GM23338 (cell line): Measurements from ENCODE around the gene SEZ6L. TPM values are rescaled to one million over a fixed set of nuclear protein-coding genes. Genes with fewer than 3 reads are reported as not detected.

Source experiments
- ATAC-seq: fragments of 200-7000 bp; cut with Tn5 transposase; 3 replicates; pipeline ENCODE4 v1.9.1; 2020
- DNase-seq: peaks from one replicate; pipeline ENCODE4 v3.0.0-alpha.2; 2015; ENCODE audit warnings: low spot score
- H2AFZ ChIP-seq: fragments of 200-600 bp; sonication (generic); 2 replicates; pipeline ENCODE4 v1.8.0; 2016; ENCODE audit warnings: antibody characterized with exemption, mild to moderate bottlenecking, moderate library complexity
- H3F3A ChIP-seq: fragments of 200-600 bp; sonication (generic); replicated peaks from 2 replicates; pipeline ENCODE4 v1.8.0; 2017; ENCODE audit warnings: antibody characterized with exemption, mixed run types, low read depth
- H3K27ac ChIP-seq: fragments of 200-600 bp; sonication (generic); 2 replicates; pipeline ENCODE4 v1.6.1; 2016; ENCODE audit warnings: low read depth
- H3K27me3 ChIP-seq: fragments of 200-600 bp; sonication (generic); 2 replicates; pipeline ENCODE4 v1.8.0; 2016; ENCODE audit warnings: mild to moderate bottlenecking, mixed run types, moderate library complexity; ENCODE audit not compliant: insufficient read depth
- H3K36me3 ChIP-seq: fragments of 200-600 bp; sonication (generic); 2 replicates; pipeline ENCODE4 v1.8.0; 2016; ENCODE audit warnings: mild to moderate bottlenecking; ENCODE audit not compliant: insufficient read depth
- H3K4me1 ChIP-seq: fragments of 200-600 bp; sonication (generic); 2 replicates; pipeline ENCODE4 v1.8.0; 2016; ENCODE audit warnings: mild to moderate bottlenecking, moderate library complexity; ENCODE audit not compliant: insufficient read depth
- H3K4me2 ChIP-seq: fragments of 200-600 bp; sonication (generic); 2 replicates; pipeline ENCODE4 v1.7.1; 2017; ENCODE audit warnings: mixed run types
- H3K4me3 ChIP-seq: fragments of 200-600 bp; sonication (generic); 2 replicates; pipeline ENCODE4 v1.6.1; 2016; ENCODE audit warnings: mixed run types
- H3K79me2 ChIP-seq: fragments of 200-600 bp; sonication (generic); replicated peaks from 2 replicates; pipeline ENCODE4 v1.8.0; 2017; ENCODE audit warnings: mild to moderate bottlenecking; ENCODE audit not compliant: insufficient read depth
- H3K9me2 ChIP-seq: fragments of 200-600 bp; sonication (generic); 2 replicates; pipeline ENCODE4 v1.8.0; 2017; ENCODE audit not compliant: insufficient read depth
- H4K20me1 ChIP-seq: fragments of 200-600 bp; sonication (generic); replicated peaks from 2 replicates; pipeline ENCODE4 v1.8.0; 2017; ENCODE audit warnings: mild to moderate bottlenecking; ENCODE audit not compliant: insufficient read depth
- H3K27ac Mint-ChIP-seq: 2 replicates; pipeline ENCODE4 v1.8.0; 2020; ENCODE audit warnings: inconsistent platforms, mild to moderate bottlenecking, moderate library complexity, mixed read lengths
- H3K27me3 Mint-ChIP-seq: 3 replicates; pipeline ENCODE4 v1.8.0; 2022; ENCODE audit warnings: low read depth, mild to moderate bottlenecking, moderate library complexity, mixed read lengths, inconsistent platforms; ENCODE audit not compliant: insufficient read depth, poor library complexity
- H3K36me3 Mint-ChIP-seq: 3 replicates; pipeline ENCODE4 v1.8.0; 2021; ENCODE audit warnings: low read depth, mild to moderate bottlenecking, inconsistent platforms, moderate library complexity, mixed read lengths
- H3K4me1 Mint-ChIP-seq: 3 replicates; pipeline ENCODE4 v1.8.0; 2020; ENCODE audit warnings: mild to moderate bottlenecking, inconsistent platforms, mixed read lengths
- H3K4me3 Mint-ChIP-seq: 3 replicates; pipeline ENCODE4 v1.8.0; 2021; ENCODE audit warnings: moderate library complexity, mild to moderate bottlenecking, inconsistent platforms, mixed read lengths
- H3K9me3 Mint-ChIP-seq: 3 replicates; pipeline ENCODE4 v1.8.0; 2020; ENCODE audit warnings: moderate library complexity, mild to moderate bottlenecking, inconsistent platforms, mixed read lengths
- JUNB ChIP-seq: IDR thresholded peaks from one replicate; pipeline ENCODE4 v1.6.1; 2016; ENCODE audit warnings: antibody characterized with exemption; ENCODE audit not compliant: unreplicated experiment
- STAT1 ChIP-seq: IDR thresholded peaks from one replicate; pipeline ENCODE4 v1.6.1; 2016; ENCODE audit warnings: antibody characterized with exemption; ENCODE audit not compliant: unreplicated experiment
- polyA plus RNA-seq: library from polyadenylated mRNA; unstranded; fragments of >200 nt; fragmentation: Nextera tagmentation; extraction: Ambion mirVana; gene quantifications from 2 replicates; pipeline ENCODE4 v1.2.1, GENCODE V29; 2016
- total RNA-seq: library from RNA; depleted of rRNA; stranded (reverse); fragments of >200 nt; shearing (Covaris generic); gene quantifications from 2 replicates; pipeline ENCODE4 v1.2.3, GENCODE V29; 2014
- TF ChIP-seq, protein P1 (sequence below), 2 experiments: fragments of 200-600 bp in 1 of 2; sonication (generic) in 1 of 2; conservative IDR thresholded peaks; 2 replicates each; pipeline versions ENCODE4 v1.5.1 to v1.6.1; 2016 to 2017; ENCODE audit warnings: antibody characterized with exemption in 2 of 2, low read depth in 2 of 2, mild to moderate bottlenecking in 2 of 2, moderate library complexity in 1 of 2
- TF ChIP-seq, protein P2 (sequence below): fragments of 250-450 bp; sonication (Bioruptor Pico); IDR thresholded peaks from 2 replicates; pipeline ENCODE4 v1.5.0; 2020; ENCODE audit warnings: mild to moderate bottlenecking, moderate library complexity

SEZ6L gene
- total and polyA plus RNA-seq, 2 experiments from 2014 or later: 0.13 to 0.24 TPM

DNA sequence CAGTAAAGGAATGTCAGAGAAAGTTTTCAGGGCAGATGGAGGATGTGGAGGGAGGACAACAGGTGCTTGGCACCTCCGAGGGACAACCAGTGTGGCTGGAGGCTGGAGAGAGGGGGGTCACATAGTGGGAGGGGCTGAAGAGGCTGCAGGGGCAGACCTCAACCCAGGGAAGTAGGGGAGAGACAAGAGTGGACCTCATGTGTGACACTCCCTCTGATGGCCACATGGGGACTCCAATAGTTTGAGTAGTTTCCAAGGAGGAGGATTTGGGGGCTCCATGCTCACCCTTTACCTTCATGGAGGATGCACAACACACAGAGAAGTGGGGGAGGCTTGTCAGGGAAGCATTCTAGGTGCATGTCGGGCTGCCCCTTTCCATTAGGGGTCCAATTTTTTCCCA, 224.7 kb downstream of the SEZ6L start:
- H3K36me3 ChIP-seq: no peaks in the 10 kb centered on the region
- DNase-seq: peak; percentile 54
- H3K4me3 ChIP-seq: no peak overlapping the region
- H3K27me3 ChIP-seq: no peaks in the 10 kb centered on the region
- H3K4me2 ChIP-seq: no peak overlapping the region
- Mint-ChIP-seq H3K4me3 (no peak overlapping the region; the same call in 2 of the 3 replicates), H3K9me3 (no peaks in the 10 kb centered on the region), H3K36me3 (no peaks in the 10 kb centered on the region), H3K27ac (no peak overlapping the region), H3K4me1 (peaks cover 14% of the 10 kb centered on the region), H3K27me3 (peaks cover 6% of the 10 kb centered on the region)
- H4K20me1 ChIP-seq: no peaks in the 10 kb centered on the region
- H2AFZ ChIP-seq: no peak overlapping the region
- no peaks in the 10 kb centered on the region for H3K9me2 ChIP-seq
- TF ChIP-seq, protein P1, sequence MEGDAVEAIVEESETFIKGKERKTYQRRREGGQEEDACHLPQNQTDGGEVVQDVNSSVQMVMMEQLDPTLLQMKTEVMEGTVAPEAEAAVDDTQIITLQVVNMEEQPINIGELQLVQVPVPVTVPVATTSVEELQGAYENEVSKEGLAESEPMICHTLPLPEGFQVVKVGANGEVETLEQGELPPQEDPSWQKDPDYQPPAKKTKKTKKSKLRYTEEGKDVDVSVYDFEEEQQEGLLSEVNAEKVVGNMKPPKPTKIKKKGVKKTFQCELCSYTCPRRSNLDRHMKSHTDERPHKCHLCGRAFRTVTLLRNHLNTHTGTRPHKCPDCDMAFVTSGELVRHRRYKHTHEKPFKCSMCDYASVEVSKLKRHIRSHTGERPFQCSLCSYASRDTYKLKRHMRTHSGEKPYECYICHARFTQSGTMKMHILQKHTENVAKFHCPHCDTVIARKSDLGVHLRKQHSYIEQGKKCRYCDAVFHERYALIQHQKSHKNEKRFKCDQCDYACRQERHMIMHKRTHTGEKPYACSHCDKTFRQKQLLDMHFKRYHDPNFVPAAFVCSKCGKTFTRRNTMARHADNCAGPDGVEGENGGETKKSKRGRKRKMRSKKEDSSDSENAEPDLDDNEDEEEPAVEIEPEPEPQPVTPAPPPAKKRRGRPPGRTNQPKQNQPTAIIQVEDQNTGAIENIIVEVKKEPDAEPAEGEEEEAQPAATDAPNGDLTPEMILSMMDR (conservative IDR thresholded peaks at IDR 0.05; ENCODE audit: low read depth in 2 of 2): peak; percentile 37 to 44
- TF ChIP-seq, protein P2, sequence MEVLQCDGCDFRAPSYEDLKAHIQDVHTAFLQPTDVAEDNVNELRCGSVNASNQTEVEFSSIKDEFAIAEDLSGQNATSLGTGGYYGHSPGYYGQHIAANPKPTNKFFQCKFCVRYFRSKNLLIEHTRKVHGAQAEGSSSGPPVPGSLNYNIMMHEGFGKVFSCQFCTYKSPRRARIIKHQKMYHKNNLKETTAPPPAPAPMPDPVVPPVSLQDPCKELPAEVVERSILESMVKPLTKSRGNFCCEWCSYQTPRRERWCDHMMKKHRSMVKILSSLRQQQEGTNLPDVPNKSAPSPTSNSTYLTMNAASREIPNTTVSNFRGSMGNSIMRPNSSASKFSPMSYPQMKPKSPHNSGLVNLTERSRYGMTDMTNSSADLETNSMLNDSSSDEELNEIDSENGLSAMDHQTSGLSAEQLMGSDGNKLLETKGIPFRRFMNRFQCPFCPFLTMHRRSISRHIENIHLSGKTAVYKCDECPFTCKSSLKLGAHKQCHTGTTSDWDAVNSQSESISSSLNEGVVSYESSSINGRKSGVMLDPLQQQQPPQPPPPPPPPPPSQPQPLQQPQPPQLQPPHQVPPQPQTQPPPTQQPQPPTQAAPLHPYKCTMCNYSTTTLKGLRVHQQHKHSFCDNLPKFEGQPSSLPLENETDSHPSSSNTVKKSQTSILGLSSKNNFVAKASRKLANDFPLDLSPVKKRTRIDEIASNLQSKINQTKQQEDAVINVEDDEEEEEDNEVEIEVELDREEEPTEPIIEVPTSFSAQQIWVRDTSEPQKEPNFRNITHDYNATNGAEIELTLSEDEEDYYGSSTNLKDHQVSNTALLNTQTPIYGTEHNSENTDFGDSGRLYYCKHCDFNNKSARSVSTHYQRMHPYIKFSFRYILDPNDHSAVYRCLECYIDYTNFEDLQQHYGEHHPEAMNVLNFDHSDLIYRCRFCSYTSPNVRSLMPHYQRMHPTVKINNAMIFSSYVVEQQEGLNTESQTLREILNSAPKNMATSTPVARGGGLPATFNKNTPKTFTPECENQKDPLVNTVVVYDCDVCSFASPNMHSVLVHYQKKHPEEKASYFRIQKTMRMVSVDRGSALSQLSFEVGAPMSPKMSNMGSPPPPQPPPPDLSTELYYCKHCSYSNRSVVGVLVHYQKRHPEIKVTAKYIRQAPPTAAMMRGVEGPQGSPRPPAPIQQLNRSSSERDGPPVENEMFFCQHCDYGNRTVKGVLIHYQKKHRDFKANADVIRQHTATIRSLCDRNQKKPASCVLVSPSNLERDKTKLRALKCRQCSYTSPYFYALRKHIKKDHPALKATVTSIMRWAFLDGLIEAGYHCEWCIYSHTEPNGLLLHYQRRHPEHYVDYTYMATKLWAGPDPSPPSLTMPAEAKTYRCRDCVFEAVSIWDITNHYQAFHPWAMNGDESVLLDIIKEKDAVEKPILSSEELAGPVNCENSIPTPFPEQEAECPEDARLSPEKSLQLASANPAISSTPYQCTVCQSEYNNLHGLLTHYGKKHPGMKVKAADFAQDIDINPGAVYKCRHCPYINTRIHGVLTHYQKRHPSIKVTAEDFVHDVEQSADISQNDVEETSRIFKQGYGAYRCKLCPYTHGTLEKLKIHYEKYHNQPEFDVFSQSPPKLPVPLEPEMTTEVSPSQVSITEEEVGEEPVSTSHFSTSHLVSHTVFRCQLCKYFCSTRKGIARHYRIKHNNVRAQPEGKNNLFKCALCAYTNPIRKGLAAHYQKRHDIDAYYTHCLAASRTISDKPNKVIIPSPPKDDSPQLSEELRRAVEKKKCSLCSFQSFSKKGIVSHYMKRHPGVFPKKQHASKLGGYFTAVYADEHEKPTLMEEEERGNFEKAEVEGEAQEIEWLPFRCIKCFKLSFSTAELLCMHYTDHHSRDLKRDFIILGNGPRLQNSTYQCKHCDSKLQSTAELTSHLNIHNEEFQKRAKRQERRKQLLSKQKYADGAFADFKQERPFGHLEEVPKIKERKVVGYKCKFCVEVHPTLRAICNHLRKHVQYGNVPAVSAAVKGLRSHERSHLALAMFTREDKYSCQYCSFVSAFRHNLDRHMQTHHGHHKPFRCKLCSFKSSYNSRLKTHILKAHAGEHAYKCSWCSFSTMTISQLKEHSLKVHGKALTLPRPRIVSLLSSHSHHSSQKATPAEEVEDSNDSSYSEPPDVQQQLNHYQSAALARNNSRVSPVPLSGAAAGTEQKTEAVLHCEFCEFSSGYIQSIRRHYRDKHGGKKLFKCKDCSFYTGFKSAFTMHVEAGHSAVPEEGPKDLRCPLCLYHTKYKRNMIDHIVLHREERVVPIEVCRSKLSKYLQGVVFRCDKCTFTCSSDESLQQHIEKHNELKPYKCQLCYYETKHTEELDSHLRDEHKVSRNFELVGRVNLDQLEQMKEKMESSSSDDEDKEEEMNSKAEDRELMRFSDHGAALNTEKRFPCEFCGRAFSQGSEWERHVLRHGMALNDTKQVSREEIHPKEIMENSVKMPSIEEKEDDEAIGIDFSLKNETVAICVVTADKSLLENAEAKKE (CRISPR knock-in tag): no peak
- no peaks in the 10 kb centered on the region; the same call in 1 of the 2 replicates for H3K4me1 ChIP-seq
- no peaks in the 10 kb centered on the region for H3K79me2 ChIP-seq
- peak; percentile 64 for ATAC-seq
- H3K27ac ChIP-seq: no peak overlapping the region
- H3F3A ChIP-seq: no peaks in the 10 kb centered on the region

DNA sequence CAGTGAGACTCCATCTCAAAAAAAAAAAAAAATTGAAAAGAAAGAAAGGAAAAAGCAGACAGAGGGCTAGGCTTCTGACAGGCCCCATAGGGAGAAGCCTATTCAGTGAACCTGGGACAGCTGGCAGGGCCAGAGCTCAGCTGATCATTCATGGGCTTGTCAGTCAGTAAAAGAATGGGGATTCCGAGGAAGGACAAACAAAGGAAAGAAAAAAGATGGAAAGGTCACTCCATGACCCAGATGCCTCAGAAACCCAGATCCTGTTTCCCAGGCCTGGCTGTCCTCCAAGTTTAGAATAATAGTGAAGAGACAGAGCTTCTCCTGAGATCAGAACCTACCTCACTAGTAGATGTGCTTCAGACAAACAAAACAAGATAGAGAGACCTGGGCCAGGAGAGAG, 225.5 kb downstream of the SEZ6L start:
- no peaks in the 10 kb centered on the region for H4K20me1 ChIP-seq
- H2AFZ ChIP-seq: no peak overlapping the region
- H3K4me1 Mint-ChIP-seq: peaks cover 14% of the 10 kb centered on the region
- H3F3A ChIP-seq: no peaks in the 10 kb centered on the region
- no peaks in the 10 kb centered on the region; the same call in 1 of the 2 replicates for H3K4me1 ChIP-seq
- H3K4me2 ChIP-seq: no peak overlapping the region
- H3K27ac Mint-ChIP-seq: peak overlapping the region; percentile 6
- no peaks in the 10 kb centered on the region for H3K27me3 ChIP-seq
- no peak overlapping the region for H3K4me3 ChIP-seq
- no peaks in the 10 kb centered on the region for H3K36me3 ChIP-seq
- ATAC-seq: peak; percentile 77
- H3K27ac ChIP-seq: peak overlapping the region; percentile 75
- H3K79me2 ChIP-seq: no peaks in the 10 kb centered on the region
- no peak overlapping the region; the same call in 2 of the 3 replicates for H3K4me3 Mint-ChIP-seq
- no peaks in the 10 kb centered on the region for H3K9me2 ChIP-seq
- H3K9me3 Mint-ChIP-seq: no peaks in the 10 kb centered on the region
- DNase-seq: peak; percentile 66
- H3K27me3 Mint-ChIP-seq: peaks cover 6% of the 10 kb centered on the region
- H3K36me3 Mint-ChIP-seq: no peaks in the 10 kb centered on the region
- TF ChIP-seq, protein P2 (CRISPR knock-in tag): peak; percentile 54; the same call in 1 of the 2 replicates
- TF ChIP-seq STAT1 (no peak), JUNB (no peak)
